HFFc6 (cell line): ENCODE data around the gene SNX24. TPM values are rescaled to one million over a fixed set of nuclear protein-coding genes. Genes with fewer than 3 reads are reported as not detected.

Source experiments
- DNase-seq: peaks from one replicate; pipeline ENCODE4 v3.0.0-alpha.2; 2018
- H3K27ac Mint-ChIP-seq: 2 replicates; pipeline ENCODE4 v1.8.0; 2020; ENCODE audit warnings: mild to moderate bottlenecking, mixed read lengths
- H3K27me3 Mint-ChIP-seq: 2 replicates; pipeline ENCODE4 v1.8.0; 2021; ENCODE audit warnings: mild to moderate bottlenecking, moderate library complexity, mixed read lengths; ENCODE audit not compliant: insufficient read depth
- H3K36me3 Mint-ChIP-seq: 2 replicates; pipeline ENCODE4 v1.8.0; 2021; ENCODE audit warnings: low read depth, mixed read lengths
- H3K4me1 Mint-ChIP-seq: 2 replicates; pipeline ENCODE4 v1.8.0; 2020; ENCODE audit warnings: low read depth, mixed read lengths
- H3K4me3 Mint-ChIP-seq: 2 replicates; pipeline ENCODE4 v1.8.0; 2020; ENCODE audit warnings: mild to moderate bottlenecking, moderate library complexity, mixed read lengths
- H3K9me3 Mint-ChIP-seq: 2 replicates; pipeline ENCODE4 v1.8.0; 2020; ENCODE audit warnings: mild to moderate bottlenecking, mixed read lengths
- total RNA-seq, 6 experiments: library from RNA; stranded (reverse); fragmentation: NEBNext Ultra II Directional; extraction: Animal tissue kit (Norgen Biotek cat#: 25700); gene quantifications; 2 replicates in 1 of 6; 3 replicates in 5 of 6; pipeline ENCODE4 v1.2.3, GENCODE V29; 2021
- TF ChIP-seq, protein P1 (sequence below): fragments of 200-600 bp; sonication (generic); IDR thresholded peaks from 2 replicates; pipeline ENCODE4 v1.5.0; 2021; ENCODE audit warnings: antibody characterized with exemption, mild to moderate bottlenecking

SNX24 gene
- total RNA-seq, 6 experiments from 2014 or later, result 19.7 to 24.1 (median 21.9) TPM

- Mint-ChIP-seq H3K27me3 (no peaks in the 10 kb centered on the region), H3K4me3 (no peak overlapping the region), H3K4me1 (peaks cover 7% of the 10 kb centered on the region), H3K9me3 (no peaks in the 10 kb centered on the region), H3K27ac (no peak overlapping the region), H3K36me3 (no peaks in the 10 kb centered on the region)
- TF ChIP-seq, protein P1, sequence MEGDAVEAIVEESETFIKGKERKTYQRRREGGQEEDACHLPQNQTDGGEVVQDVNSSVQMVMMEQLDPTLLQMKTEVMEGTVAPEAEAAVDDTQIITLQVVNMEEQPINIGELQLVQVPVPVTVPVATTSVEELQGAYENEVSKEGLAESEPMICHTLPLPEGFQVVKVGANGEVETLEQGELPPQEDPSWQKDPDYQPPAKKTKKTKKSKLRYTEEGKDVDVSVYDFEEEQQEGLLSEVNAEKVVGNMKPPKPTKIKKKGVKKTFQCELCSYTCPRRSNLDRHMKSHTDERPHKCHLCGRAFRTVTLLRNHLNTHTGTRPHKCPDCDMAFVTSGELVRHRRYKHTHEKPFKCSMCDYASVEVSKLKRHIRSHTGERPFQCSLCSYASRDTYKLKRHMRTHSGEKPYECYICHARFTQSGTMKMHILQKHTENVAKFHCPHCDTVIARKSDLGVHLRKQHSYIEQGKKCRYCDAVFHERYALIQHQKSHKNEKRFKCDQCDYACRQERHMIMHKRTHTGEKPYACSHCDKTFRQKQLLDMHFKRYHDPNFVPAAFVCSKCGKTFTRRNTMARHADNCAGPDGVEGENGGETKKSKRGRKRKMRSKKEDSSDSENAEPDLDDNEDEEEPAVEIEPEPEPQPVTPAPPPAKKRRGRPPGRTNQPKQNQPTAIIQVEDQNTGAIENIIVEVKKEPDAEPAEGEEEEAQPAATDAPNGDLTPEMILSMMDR, result no peak
- no peak for DNase-seq
Observed at GRCh38 chr5:122895141-122895540, 49.7 kb downstream of the SNX24 start.

DNA sequence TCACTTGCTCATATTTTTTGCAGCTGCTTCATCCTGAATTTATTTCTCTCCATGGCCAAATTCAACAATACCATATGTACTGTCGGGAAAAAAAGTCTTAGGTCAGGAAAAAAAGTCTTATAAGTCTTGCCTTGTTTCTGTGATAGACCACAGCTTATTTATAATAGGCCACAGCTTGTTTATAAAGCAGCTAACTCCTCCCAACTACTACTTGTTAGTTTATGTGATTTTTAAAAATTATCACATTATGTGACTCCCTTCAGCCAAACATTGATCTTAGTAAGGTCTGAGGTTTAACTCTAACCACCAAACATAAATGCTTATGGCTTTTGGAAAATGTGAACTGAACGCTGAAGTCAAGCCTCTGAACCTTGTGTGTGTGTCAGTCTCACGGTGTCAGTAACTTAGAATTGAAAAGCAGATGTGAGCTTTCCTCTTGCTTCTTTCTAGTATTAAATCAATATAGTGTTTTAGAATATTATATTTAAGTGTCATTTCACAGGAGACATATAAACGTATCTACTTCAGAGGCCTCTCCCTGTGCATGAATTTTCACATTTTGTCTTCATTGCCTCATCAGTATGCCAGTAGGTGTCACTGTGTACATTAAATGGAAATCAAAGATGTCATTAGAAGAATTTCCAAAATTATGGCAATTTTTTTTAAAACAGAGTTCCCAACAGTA is 51.3 kb downstream of the SNX24 start:
- Mint-ChIP-seq H3K9me3 (no peaks in the 10 kb centered on the region), H3K27me3 (no peaks in the 10 kb centered on the region), H3K4me3 (no peak overlapping the region), H3K36me3 (peaks cover 4% of the 10 kb centered on the region; the same call in 1 of the 2 replicates), H3K27ac (no peak overlapping the region), H3K4me1 (peaks cover 12% of the 10 kb centered on the region)
- DNase-seq, result peak; percentile 25
- TF ChIP-seq, protein P1, result peak; percentile 81

DNA sequence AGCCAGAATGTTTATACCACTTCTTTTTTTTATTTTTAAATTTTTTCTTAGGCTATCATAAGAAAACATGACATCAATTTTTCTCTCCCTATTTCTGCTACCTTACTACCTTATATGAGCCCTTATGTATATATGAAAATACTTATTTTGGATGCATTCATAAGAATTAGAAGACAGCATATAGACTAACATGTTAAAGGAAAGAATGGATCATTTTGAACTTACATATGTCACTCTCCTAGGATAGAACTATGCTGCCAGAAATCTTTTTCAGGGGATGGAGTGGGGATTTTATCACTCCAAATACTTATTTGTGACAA is 51.8 kb downstream of the SNX24 start:
- no peaks in the 10 kb centered on the region for H3K27me3 Mint-ChIP-seq
- TF ChIP-seq, protein P1, result peak; percentile 24; the same call in 1 of the 2 replicates
- no peak overlapping the region for H3K4me3 Mint-ChIP-seq
- peaks cover 17% of the 10 kb centered on the region for H3K4me1 Mint-ChIP-seq
- H3K9me3 Mint-ChIP-seq, result no peaks in the 10 kb centered on the region
- H3K36me3 Mint-ChIP-seq, result peaks cover 5% of the 10 kb centered on the region; the same call in 1 of the 2 replicates
- H3K27ac Mint-ChIP-seq, result no peak overlapping the region
- DNase-seq, result no peak

- Mint-ChIP-seq H3K36me3 (peaks cover 5% of the 10 kb centered on the region; the same call in 1 of the 2 replicates), H3K27me3 (no peaks in the 10 kb centered on the region; the same call in 1 of the 2 replicates), H3K9me3 (no peaks in the 10 kb centered on the region)
Observed at GRCh38 chr5:122901346-122901745, 55.9 kb downstream of the SNX24 start.

GRCh38 chr5:122902263-122902662 is 56.9 kb downstream of the SNX24 start:
- Mint-ChIP-seq H3K4me1 (peaks cover 31% of the 10 kb centered on the region), H3K27ac (no peak overlapping the region), H3K4me3 (no peak overlapping the region), H3K27me3 (no peaks in the 10 kb centered on the region; the same call in 1 of the 2 replicates), H3K36me3 (peaks cover 5% of the 10 kb centered on the region; the same call in 1 of the 2 replicates), H3K9me3 (no peaks in the 10 kb centered on the region)
- TF ChIP-seq, protein P1, result no peak
- no peak for DNase-seq

More at GRCh38 chr5:122901346-122901745, 55.9 kb downstream of the SNX24 start:
- DNase-seq, result no peak
- H3K4me3 Mint-ChIP-seq, result no peak overlapping the region
- peaks cover 22% of the 10 kb centered on the region for H3K4me1 Mint-ChIP-seq
- H3K27ac Mint-ChIP-seq, result no peak overlapping the region; the same call in 1 of the 2 replicates
- TF ChIP-seq, protein P1, result no peak
